Measurements from ENCODE around the gene RABGGTA. TPM values are rescaled to one million over a fixed set of nuclear protein-coding genes. Genes with fewer than 3 reads are reported as not detected.

RABGGTA gene
- total RNA-seq, 1 experiment from 2014 or later: 27.1 TPM

- no TSS peak for BruUV-seq (replicated peaks)
- H3K9me3 Mint-ChIP-seq (ENCODE audit: unreplicated experiment): no peaks in the 10 kb centered on the region
- no peak within 1 kb of the TSS for H3K4me3 Mint-ChIP-seq (ENCODE audit: unreplicated experiment)
- TF ChIP-seq CTCF (IDR thresholded peaks at IDR 0.05; ENCODE audit: insufficient read depth in 1 of 2, low read depth in 1 of 2, low read length in 1 of 2, severe bottlenecking in 1 of 2, unreplicated experiment in 1 of 2): no peak
- H3K27ac Mint-ChIP-seq (ENCODE audit: unreplicated experiment): no peak within 1 kb of the TSS
- CTCF ChIA-PET: interaction anchor here (4.3 kb wide), 1 partner anchor 67 kb away, joined by 42 read pairs; the partner anchor contains the start of gene TINF2
- Histone ChIP-seq H3K4me1 (peaks cover 21% of the 10 kb centered on the region), H3K9me3 (no peaks in the 10 kb centered on the region), H3K4me3 (ENCODE audit: low read depth, low read length) (no peak within 1 kb of the TSS), H3K27me3 (replicated peaks; ENCODE audit: control insufficient read depth, insufficient read depth, low read length) (no peaks in the 10 kb centered on the region), H3K36me3 (ENCODE audit: control insufficient read depth, insufficient read depth, low read length) (peaks cover 4% of the 10 kb centered on the region)
- POLR2A ChIA-PET: no interaction called here
- H3K4me1 Mint-ChIP-seq (ENCODE audit: low read depth, unreplicated experiment): peaks cover 21% of the 10 kb centered on the region
- intact Hi-C loops (cut with micrococcal nuclease; ENCODE audit: unreplicated experiment): no loop called here
- H3K27me3 Mint-ChIP-seq (ENCODE audit: insufficient read depth, unreplicated experiment): no peaks in the 10 kb centered on the region
- no peak for DNase-seq
- H3K36me3 Mint-ChIP-seq (ENCODE audit: insufficient read depth, unreplicated experiment): peaks cover 39% of the 10 kb centered on the region
These were observed 38.3 kb upstream of the RABGGTA start, which contains the start of gene LTB4R2 for GRCh38 chr14:24309538-24310264. TSS of gene LTB4R2 (plus strand) at chr14:24310140. CDS start at chr14:24310665, 525 bp downstream.

DNA sequence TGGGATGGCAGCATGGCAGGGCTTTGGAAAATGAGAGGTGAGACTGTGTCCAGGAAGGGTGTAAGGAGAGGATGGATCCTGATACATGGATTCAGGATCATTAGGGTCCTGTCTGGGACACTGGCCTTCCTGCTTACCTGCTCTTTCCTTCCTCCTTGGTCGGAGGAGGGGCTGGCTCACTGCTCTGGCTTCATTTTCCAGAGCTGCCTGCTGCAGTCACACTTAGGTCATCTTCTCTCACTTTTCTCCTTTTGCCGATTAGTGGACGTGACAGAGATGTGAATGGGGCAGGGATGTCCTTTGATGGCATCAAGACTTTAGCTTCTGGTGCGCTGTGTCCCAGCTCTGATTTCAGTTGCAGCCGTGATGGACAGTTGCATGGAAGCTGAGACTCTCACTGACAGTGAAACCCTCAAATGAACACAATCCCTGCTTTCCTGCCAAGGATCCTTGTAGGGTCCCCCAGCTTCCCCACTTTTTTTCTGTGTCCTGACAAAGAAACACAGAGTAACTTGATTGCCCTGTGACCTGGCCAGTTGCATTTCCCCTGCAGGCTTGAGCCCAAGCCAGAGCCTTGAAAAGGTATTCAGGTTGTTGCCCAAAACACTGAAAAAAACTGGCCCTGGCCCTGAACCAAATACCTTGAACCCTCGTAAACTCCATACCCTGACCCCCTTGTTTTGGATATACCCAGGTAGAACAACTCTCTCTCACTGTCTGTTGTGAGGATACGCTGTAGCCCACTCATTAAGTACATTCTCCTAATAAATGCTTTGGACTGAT is 37.1 kb upstream of the RABGGTA start:
- Histone ChIP-seq H3K27me3 (replicated peaks; ENCODE audit: control insufficient read depth, insufficient read depth, low read length) (no peaks in the 10 kb centered on the region), H3K4me3 (ENCODE audit: low read depth, low read length) (no peak overlapping the region), H3K4me1 (peaks cover 21% of the 10 kb centered on the region), H3K36me3 (ENCODE audit: control insufficient read depth, insufficient read depth, low read length) (peaks cover 4% of the 10 kb centered on the region), H3K9me3 (no peaks in the 10 kb centered on the region)
- POLR2A ChIA-PET: interaction anchor here (0.5 to 1.6 kb wide), 6 partner anchors 9 to 113 kb away, joined by 3 to 11 read pairs (median 4); partner anchors contain the start of genes CHMP4A, DHRS1, NOP9 and TINF2
- Mint-ChIP-seq H3K36me3 (ENCODE audit: insufficient read depth, unreplicated experiment) (peaks cover 50% of the 10 kb centered on the region), H3K4me3 (ENCODE audit: unreplicated experiment) (peak overlapping the region; percentile 56), H3K27ac (ENCODE audit: unreplicated experiment) (peak overlapping the region; percentile 74), H3K4me1 (ENCODE audit: low read depth, unreplicated experiment) (peaks cover 21% of the 10 kb centered on the region), H3K27me3 (ENCODE audit: insufficient read depth, unreplicated experiment) (no peaks in the 10 kb centered on the region), H3K9me3 (ENCODE audit: unreplicated experiment) (no peaks in the 10 kb centered on the region)
- TF ChIP-seq CTCF (IDR thresholded peaks at IDR 0.05; ENCODE audit: insufficient read depth in 1 of 2, low read depth in 1 of 2, low read length in 1 of 2, severe bottlenecking in 1 of 2, unreplicated experiment in 1 of 2): no peak
- CTCF ChIA-PET: interaction anchor here (0.6 to 4.3 kb wide), 21 partner anchors 8 to 250 kb away, joined by 3 to 54 read pairs (median 4); partner anchors contain the start of genes CHMP4A, DHRS1, IRF9 and NOP9
- DNase-seq: no peak
- intact Hi-C loops (cut with micrococcal nuclease; ENCODE audit: unreplicated experiment): loop anchor here (1.0 kb wide), 3 partner anchors 9 to 65 kb away; partner anchors contain the start of genes DHRS1, NOP9 and RABGGTA
- no TSS peak for BruUV-seq (replicated peaks)
